MM.1S (cell line): ENCODE measurements around the gene BLOC1S1.

Experiments
- EZH2 ChIP-seq: fragments of 300-600 bp; sonication (generic); optimal IDR thresholded peaks from 2 replicates; pipeline ENCODE3; 2017; ENCODE audit warnings: low read depth, mild to moderate bottlenecking, antibody characterized with exemption, low read length, mixed read lengths
- EZH2phosphoT487 ChIP-seq: fragments of 300-600 bp; sonication (generic); IDR thresholded peaks from 2 replicates; pipeline ENCODE4 v1.6.1; 2018; ENCODE audit warnings: antibody characterized with exemption, low read length
- TF ChIP-seq, protein P1 (sequence below): fragments of 300-600 bp; sonication (generic); IDR thresholded peaks from 2 replicates; pipeline ENCODE4 v1.5.1; 2016; ENCODE audit warnings: antibody characterized with exemption, low read length, mixed read lengths

DNA sequence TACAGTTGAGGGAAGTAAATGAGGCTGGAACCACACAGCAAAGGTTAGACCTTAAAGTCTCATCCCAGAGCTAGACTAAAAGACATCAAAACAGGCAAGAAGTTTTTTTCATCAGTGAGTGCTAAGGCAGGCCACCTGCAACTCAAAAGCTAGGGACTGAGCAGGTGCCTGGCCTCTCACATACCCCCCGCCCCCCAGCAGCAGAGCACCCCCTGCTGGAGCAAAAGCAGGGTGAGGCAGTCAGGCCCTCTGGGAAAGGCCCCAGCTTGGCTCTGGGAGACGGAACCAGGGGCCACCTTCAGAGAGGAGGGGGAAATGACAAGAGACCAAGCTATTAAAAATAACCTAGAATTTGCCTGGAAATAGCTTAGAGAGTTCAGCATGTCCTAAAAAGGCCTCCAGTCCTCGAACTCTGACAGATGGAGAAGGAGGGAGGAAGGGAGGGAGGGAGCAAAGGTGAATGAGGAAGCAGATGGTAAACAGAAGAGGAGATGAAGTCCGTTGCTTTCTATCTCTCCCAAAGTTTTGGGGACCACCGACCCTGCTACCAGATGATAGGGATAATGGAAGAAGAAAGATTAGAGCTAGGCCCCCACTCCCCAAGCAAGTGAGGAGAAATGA lies 10.0 kb upstream of the BLOC1S1 start:
- TF ChIP-seq, protein P1, sequence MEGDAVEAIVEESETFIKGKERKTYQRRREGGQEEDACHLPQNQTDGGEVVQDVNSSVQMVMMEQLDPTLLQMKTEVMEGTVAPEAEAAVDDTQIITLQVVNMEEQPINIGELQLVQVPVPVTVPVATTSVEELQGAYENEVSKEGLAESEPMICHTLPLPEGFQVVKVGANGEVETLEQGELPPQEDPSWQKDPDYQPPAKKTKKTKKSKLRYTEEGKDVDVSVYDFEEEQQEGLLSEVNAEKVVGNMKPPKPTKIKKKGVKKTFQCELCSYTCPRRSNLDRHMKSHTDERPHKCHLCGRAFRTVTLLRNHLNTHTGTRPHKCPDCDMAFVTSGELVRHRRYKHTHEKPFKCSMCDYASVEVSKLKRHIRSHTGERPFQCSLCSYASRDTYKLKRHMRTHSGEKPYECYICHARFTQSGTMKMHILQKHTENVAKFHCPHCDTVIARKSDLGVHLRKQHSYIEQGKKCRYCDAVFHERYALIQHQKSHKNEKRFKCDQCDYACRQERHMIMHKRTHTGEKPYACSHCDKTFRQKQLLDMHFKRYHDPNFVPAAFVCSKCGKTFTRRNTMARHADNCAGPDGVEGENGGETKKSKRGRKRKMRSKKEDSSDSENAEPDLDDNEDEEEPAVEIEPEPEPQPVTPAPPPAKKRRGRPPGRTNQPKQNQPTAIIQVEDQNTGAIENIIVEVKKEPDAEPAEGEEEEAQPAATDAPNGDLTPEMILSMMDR: peak; percentile 57
- TF ChIP-seq EZH2 (no peak), EZH2phosphoT487 (no peak)
